DND-41 (cell line): ENCODE results near the gene HMG20A.

Source experiments
- ATAC-seq: fragments of 200-7000 bp; cut with Tn5 transposase; 3 replicates; pipeline ENCODE4 v1.9.1; 2021; ENCODE audit warnings: low read depth; ENCODE audit not compliant: insufficient read depth
- DNase-seq: peaks from one replicate; pipeline ENCODE4 v3.0.0-alpha.2; 2020
- H2AFZ ChIP-seq: 2 replicates; pipeline ENCODE4 v1.6.0; 2012; ENCODE audit warnings: low read depth, low read length
- H3K27ac ChIP-seq: 2 replicates; pipeline ENCODE4 v1.5.1; 2012; ENCODE audit warnings: low read length, inconsistent platforms
- H3K27me3 ChIP-seq: fragments of 200-600 bp; sonication (generic); 2 replicates; pipeline ENCODE4 v1.6.0; 2012; ENCODE audit warnings: low read length, mild to moderate bottlenecking, inconsistent platforms; ENCODE audit not compliant: insufficient read depth, poor library complexity
- H3K36me3 ChIP-seq: 2 replicates; pipeline ENCODE4 v1.5.1; 2012; ENCODE audit warnings: low read length, inconsistent platforms; ENCODE audit not compliant: insufficient read depth
- H3K4me1 ChIP-seq: 2 replicates; pipeline ENCODE4 v1.5.1; 2012; ENCODE audit warnings: mild to moderate bottlenecking, low read length; ENCODE audit not compliant: insufficient read depth
- H3K4me2 ChIP-seq: 2 replicates; pipeline ENCODE4 v1.6.0; 2012; ENCODE audit warnings: mild to moderate bottlenecking, moderate library complexity, low read length, inconsistent platforms; ENCODE audit not compliant: insufficient read depth
- H3K4me3 ChIP-seq, 2 experiments: fragments of 200-600 bp in 1 of 2; shearing (Covaris generic) in 1 of 2; 2 replicates each; pipeline ENCODE4 v1.5.1; 2012 to 2016; ENCODE audit warnings: inconsistent platforms in 2 of 2, low read length in 2 of 2, mild to moderate bottlenecking in 2 of 2, low read depth in 1 of 2, moderate library complexity in 1 of 2
- H3K79me2 ChIP-seq: 2 replicates; pipeline ENCODE4 v1.6.0; 2012; ENCODE audit warnings: low read length, inconsistent platforms; ENCODE audit not compliant: insufficient read depth
- H3K9ac ChIP-seq: 2 replicates; pipeline ENCODE4 v1.6.0; 2012; ENCODE audit warnings: low read depth, mild to moderate bottlenecking, inconsistent platforms, low read length, moderate library complexity
- H3K9me3 ChIP-seq: 2 replicates; pipeline ENCODE4 v1.5.1; 2012; ENCODE audit warnings: low read length, moderate library complexity, mild to moderate bottlenecking, inconsistent platforms; ENCODE audit not compliant: insufficient read depth, severe bottlenecking
- H4K20me1 ChIP-seq: 2 replicates; pipeline ENCODE4 v1.6.0; 2012; ENCODE audit warnings: low read length; ENCODE audit not compliant: insufficient read depth
- CTCF ChIP-seq: IDR thresholded peaks from 2 replicates; pipeline ENCODE4 v1.5.1; 2012; ENCODE audit warnings: borderline replicate concordance, low read length, moderate library complexity, mild to moderate bottlenecking; ENCODE audit not compliant: poor library complexity, severe bottlenecking; ENCODE audit errors: extremely low read depth
- EZH2 ChIP-seq: IDR thresholded peaks from 3 replicates; pipeline ENCODE4 v1.6.1; 2012; ENCODE audit warnings: borderline replicate concordance, low read depth, mild to moderate bottlenecking, moderate library complexity, low read length, inconsistent platforms; ENCODE audit not compliant: severe bottlenecking

The HMG20A gene

GRCh38 chr15:77455696-77456321 lies 35.1 kb downstream of the HMG20A start:
- no peak for ATAC-seq

GRCh38 chr15:77456746-77457145 lies 36.1 kb downstream of the HMG20A start:
- no peaks in the 10 kb centered on the region for H3K9me3 ChIP-seq
- no peaks in the 10 kb centered on the region for H3K27me3 ChIP-seq
- DNase-seq: no peak
- H3K79me2 ChIP-seq: 0 out of 2 replicates have a peak, but pooled peaks cover 6% of the 10 kb centered on the region
- peaks cover 23% of the 10 kb centered on the region for H3K36me3 ChIP-seq
- H3K4me2 ChIP-seq: no peak overlapping the region
- H2AFZ ChIP-seq: no peak overlapping the region
- H4K20me1 ChIP-seq: no peaks in the 10 kb centered on the region
- peaks cover 25% of the 10 kb centered on the region for H3K4me1 ChIP-seq
- no peak for ATAC-seq
- H3K27ac ChIP-seq: no peak overlapping the region; the same call in 1 of the 2 replicates
- no peak overlapping the region for H3K4me3 ChIP-seq
- TF ChIP-seq CTCF (no peak), EZH2 (no peak)
- no peak overlapping the region for H3K9ac ChIP-seq

More at GRCh38 chr15:77455696-77456321, 35.1 kb downstream of the HMG20A start:
- Histone ChIP-seq H3K27ac (no peak overlapping the region), H4K20me1 (no peaks in the 10 kb centered on the region), H3K27me3 (no peaks in the 10 kb centered on the region), H2AFZ (no peak overlapping the region), H3K79me2 (0 out of 2 replicates have a peak, but pooled peaks cover 6% of the 10 kb centered on the region), H3K9me3 (no peaks in the 10 kb centered on the region), H3K4me2 (no peak overlapping the region), H3K4me3 (no peak overlapping the region), H3K4me1 (peaks cover 25% of the 10 kb centered on the region), H3K9ac (no peak overlapping the region), H3K36me3 (peaks cover 23% of the 10 kb centered on the region)
- TF ChIP-seq EZH2: no peak
- no peak for TF ChIP-seq CTCF
- no peak for DNase-seq

- Histone ChIP-seq H3K79me2 (0 out of 2 replicates have a peak, but pooled peaks cover 4% of the 10 kb centered on the region), H3K4me3 (no peak overlapping the region), H3K9ac (no peak overlapping the region), H2AFZ (no peak overlapping the region), H3K27ac (peak overlapping the region; percentile 6; the same call in 1 of the 2 replicates), H3K4me1 (peaks cover 25% of the 10 kb centered on the region), H3K36me3 (peaks cover 28% of the 10 kb centered on the region), H3K9me3 (no peaks in the 10 kb centered on the region), H3K27me3 (no peaks in the 10 kb centered on the region), H3K4me2 (peak overlapping the region; percentile 7; the same call in 1 of the 2 replicates), H4K20me1 (no peaks in the 10 kb centered on the region)
- DNase-seq (peak; percentile 26), ATAC-seq (peak; percentile 92)
- no peak for TF ChIP-seq EZH2
- TF ChIP-seq CTCF: no peak
Measured at GRCh38 chr15:77457191-77457904, 36.7 kb downstream of the HMG20A start.
